HPDE6-E6E7 (cell line): Measurements from ENCODE around the gene SEC24D.

ENCODE experiments used
- DNase-seq: peaks from one replicate; pipeline ENCODE4 v3.0.0; 2011; ENCODE audit warnings: missing footprints; ENCODE audit errors: extremely low spot score

Gene SEC24D

DNA sequence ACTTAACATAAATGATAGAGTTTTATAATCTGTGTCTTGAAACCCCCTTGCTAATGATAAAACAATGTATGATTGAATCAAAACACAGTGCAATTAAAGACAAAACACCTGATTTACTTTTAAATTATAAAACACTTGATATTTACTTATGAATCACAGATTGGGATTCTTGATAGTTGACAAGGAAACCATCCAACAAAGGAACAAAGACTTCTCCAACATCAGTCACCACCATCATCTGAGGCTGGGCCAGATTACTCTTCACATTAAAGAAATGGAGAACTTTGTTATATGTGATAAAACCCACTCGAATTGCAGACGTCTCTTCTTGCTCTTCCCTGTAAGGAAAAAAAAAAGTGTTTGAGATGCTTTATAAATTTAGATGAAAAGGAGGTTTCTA, 83.4 kb downstream of the SEC24D start:
- DNase-seq, result no peak

DNA sequence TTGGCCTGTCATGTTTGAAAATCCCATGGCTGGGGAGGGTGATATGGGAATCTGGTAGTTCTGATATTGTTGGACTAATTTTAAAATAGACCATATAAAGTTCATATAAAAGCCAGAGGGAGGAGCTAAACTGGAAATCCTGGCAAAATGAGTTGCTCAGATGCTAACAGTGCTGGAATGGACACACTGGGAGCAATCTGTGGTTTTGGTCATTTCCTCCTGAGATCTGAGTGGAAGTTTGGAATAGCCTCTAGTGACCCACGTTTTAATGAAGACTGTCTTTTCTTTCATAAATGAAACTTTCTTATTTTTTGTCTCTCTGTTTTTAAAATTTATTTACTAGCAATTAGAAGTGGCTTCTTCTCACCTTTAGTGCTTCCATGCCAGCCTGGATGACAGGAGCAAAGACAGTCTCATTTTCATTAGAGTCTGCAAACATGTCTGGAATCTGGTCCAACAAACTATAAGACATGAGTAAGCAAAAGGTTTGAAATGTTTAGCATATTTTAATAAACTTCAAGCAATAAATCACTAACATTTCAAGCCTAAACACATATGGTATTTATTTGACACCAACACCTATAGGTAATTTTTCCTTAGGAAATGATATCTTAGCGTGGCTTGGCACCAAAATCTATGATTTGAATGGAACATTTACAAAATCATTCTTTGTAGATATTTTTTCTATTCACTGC, 84.2 kb downstream of the SEC24D start:
- no peak for DNase-seq

DNA sequence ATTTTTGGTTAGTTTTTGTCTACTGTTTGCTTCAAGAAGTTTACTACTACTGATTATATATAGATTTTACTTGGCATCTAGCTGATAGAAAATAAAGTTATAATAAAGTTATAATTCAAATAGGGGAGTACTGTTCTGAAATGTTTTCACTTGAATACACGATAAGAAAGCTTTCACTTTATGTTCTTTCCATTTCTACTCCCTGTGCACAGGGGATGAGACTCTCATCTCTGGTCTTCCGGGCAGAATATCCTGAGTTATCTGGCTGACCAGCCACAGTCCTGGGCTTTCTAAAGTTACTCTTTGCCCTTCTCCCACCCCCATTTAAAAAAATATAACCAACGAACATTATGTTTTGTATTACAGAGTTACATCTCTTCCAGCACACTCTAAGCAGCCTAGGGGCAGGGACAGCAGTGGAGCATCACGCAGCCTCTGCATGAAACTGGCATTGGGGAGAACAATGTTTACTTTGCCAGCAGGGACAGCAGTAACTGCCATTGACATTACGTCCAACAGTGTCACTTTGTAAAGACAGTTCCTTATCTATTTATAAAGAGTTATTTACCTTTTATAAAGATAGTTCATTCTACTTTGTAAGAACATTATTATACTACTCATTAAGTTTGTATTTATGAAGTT, 86.5 kb downstream of the SEC24D start:
- DNase-seq, result no peak

DNA sequence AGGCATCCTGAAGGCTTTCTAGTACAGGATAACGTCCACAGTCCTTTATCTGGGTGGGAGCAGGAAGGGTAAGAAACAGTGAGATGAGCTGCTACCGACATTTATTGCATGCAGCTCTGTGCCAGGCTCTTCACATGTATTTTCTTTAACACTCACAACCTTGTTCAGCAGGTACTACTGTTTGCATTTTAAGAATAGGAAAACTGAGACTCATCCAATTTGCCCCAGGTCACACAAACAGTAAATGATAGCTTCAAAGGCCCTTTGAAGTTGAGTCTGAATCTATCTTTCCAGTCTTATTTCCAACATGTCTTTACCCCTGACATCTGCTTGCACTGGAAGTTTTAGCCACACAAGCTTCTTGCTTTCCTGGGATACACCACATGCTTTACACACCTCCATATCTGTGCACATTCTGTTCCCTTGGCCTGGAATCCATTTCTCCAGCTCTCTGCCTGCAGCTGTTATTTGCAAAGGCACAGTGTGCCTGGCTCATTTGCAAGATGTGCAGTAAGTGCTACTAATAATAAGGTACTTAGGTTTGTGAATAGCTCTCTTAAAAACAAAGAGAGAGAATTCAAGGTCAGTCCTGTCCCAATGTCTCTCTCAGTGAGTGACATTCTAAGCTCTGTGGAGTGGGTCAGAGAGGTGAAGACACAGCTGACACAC, 89.5 kb downstream of the SEC24D start:
- no peak for DNase-seq

DNA sequence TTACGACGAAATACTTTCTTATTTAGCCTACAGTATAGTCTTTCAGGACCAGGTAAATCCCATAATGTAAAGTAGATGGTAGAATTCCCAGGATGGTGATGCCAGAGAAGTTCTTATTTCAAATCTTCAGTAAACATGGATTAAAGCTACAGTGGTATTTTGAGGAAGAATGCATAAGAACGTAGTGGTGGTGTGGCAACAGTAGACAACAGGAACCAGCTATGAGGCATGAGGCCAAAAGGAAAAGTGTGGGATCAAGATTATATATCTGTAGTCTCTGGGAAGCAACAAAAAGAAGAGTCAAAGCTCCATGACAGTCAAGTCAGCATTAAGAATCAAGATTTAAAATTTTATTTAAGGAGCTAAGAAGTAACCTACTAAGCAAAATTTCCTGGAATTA, 90.6 kb downstream of the SEC24D start:
- no peak for DNase-seq

DNA sequence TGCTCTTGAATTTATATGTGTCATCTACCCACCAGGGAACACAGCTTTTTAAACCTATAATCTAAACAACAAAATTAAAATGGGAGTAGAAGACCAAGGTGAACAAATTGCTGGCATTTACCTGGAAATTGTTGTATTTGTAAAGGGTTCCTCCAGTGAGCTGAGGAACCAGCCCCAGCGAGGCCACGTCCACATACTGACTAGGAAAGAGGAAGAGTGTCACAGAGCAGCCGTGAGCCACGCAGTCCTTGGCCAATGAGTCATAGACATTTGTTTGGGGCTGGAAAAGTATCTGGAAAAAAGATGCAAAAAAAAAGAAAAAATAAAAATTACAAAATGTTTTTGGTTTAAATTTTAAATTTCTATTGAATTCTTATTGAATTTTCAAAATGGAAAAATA, 92.1 kb downstream of the SEC24D start:
- DNase-seq, result no peak

DNA sequence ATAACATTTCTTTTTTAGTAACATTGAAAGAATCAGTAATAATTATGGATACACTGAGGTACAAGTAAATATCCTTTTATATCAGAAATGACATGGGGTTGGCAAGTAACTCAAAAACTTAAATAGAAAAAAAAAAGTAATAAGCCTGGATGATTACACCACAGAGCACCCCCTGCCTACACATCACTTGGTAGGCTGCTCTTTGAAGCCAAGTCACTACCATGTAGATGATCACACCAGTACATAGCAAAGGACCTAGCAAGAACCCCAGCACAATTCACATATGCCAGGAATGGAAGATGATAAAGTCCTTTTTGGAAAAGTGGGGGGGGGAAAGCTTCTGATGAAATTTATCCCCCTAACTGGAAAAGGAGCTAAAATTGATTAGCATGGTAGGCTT, 93.9 kb downstream of the SEC24D start:
- no peak for DNase-seq

DNA sequence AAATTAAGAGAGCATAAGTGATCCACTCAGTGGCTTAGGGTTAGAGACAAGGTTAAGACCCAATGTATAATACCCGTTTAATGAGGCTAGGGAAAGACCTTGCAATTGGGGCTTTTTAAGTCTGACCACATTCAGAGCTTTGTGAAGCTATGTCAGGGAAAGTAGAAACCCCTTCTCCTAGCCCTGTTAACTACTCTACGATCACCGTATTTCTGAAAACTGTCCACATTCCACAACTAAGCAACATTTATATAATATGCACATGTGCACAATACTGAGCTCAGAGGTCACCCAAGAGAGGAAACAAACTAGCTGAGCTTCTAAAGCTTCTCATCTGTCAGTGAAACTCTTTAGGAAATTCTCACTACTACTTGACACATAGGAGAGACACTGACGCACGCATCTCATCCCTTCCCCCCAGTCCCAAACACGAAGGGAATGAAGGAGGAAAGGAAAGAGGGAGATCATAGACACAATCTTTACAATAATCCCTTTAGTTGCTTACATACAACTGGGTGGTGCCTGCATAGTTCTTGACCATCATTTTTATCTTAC, 94.5 kb downstream of the SEC24D start:
- no peak for DNase-seq

DNA sequence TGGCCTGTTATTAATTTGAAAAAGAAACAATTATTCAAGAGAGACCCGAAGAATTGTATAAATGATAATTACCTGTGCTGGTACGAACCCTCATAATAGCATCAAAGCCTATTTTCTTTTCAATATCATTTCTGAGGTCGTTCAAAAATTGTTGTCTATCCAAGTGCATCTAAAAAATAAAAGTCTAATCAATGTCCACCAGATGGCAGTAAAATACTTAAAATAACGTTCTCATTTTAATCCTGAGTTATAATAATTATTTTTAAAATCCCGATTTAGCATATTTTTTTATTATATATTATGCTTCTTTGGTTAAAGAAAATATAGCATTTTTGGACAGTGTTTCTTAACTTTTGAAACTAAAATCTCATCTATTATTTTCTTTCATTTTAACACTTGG, 95.1 kb downstream of the SEC24D start:
- DNase-seq, result no peak

DNA sequence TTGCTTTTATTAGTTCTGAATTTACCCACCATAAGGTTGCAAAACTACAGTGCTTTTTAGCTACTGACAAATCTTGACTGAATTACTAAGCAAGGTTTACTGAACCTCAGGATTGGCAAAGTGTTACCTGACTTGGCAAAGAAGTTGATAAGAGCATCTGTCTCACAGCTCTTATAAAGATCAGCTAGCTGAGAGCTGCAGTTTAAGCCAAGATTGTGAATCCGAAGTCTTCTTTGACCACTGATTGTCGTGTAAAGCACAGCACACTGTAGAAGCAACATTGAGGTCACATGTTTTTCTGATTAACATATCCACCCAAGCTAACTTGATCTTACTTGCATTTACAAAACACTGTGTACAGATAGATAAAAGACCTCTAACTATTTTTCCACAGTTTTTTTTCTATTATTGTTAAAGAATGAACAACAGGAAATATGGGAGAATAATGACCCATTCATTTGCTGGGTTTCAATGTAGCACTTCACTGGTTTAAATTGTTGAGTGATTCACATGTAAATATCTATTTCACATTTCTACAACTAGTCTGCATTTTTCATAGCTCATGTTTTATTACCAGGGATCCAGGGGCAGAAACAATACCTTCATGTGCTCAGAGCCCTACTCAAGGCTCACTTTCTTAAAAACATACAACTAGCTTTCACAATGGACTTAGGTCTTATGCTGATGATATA, 96.8 kb downstream of the SEC24D start:
- no peak for DNase-seq

DNA sequence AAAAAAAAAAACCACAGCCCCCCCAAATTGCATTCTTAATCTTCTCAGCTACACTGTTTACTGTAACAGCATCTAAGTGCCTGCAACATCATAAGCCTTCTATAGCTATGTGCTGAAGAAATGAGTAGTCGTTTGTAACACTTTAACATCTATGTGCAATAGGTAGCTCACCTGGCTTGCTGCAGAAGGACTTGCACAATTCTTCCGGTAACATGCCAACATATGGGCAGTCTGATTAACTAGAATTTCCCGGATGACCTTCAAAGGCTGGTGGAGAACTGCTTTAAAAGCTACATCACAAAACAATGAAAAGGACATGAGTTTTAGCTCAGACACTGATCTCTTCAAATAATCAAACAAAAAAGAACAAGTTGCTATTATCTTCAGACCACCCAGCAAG, 97.8 kb downstream of the SEC24D start:
- no peak for DNase-seq

DNA sequence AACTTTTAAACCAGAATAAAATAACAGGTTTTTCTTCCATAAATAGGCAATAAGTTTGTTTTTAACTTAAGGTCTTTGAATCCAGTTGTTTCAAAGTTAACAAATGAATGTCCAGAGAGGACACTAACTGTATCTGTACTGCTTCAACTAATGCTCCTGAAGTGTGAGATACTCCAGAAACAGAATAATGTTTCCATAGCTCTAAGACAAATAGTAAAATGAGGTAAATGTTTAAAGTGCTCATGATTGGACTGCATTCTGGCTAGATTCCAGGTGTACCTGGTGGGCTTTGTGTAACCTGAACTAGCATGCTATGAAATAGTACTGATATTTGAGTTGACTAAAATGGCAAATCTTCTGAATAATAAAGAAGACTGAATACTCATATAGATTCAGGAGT, 99.0 kb downstream of the SEC24D start:
- no peak for DNase-seq

DNA sequence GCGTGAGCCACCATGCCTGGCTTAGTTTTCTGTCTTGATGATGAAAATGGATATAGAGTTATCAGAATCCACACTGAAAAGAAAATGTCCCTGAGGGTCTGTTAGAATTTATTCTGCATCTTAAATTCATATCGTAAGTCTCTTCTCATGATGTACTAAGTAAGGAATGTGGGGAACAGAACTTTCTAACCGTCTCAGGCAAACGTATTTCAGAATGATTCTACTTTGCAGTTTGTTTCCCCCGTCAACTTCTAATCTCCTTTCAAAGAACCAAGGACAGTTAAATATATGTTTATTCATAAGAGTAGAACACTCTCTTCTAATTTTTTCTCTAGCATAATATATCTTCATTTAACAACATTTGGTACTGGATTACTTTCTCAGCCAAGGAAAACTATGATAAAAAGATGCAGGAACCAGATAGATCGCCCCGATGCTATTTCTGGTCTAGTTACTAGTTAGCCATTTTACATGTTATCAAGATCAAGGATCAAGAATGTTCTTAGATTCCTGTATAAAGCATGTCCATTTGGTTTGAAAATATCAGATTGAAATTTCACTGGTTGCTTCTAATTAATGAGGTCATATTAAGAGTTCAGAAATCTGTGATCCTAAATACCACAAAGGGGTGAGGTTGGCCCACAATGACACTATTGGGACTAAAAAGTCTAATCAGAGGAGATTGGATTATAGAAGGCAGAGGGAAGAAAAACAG, 101.3 kb downstream of the SEC24D start:
- no peak for DNase-seq

DNA sequence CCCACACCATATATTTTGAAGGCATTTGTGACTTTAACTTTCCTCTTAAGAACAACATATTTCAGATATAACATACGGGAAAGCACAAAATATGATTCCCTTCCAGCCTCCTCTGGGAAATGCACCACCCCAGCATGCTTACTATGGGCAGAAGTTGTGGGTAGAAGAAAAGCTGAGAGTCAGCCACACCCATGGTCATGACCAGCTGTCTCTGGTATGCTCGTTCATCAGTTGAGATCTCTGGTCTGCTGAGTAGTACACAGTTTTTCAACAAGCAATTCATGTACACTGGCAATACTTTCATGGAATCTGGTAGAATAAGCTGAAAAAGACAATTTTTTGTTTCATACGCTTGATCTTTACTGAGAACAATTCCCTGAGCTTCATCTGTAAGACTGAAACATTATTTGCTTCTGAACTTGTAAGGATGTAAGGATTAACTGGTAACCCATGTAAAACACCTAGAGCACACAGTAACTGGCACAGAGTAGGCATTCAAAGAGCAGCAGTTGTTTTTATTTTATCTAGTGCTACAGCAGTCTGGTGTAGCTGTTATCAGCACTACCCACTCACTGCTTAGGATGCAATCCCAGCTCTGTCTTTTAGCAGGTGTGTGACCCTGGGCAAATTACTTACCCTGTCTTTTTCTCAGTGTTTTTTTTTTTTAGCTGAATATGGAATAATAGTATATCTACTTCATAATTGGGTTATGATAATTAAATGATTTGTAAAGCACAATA, 103.2 kb downstream of the SEC24D start:
- DNase-seq, result no peak

DNA sequence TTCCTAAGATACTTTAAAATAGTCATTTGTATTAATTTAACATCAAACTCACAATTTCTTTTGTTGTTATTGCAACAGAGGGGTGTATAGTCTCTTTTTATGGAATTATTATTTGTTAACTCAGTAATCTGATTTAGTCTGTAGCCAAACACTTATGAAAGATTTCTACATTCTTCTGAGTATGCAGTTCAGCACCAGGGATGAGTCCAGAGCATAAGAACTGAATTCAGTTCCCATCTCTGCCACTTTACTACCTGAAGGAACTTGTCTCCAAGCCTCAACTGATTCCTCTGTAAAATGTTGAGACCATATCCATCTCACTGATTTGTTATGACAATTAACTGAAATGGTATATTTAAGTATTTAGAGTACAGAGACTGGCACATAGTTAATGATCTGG, 105.2 kb downstream of the SEC24D start:
- DNase-seq, result no peak

DNA sequence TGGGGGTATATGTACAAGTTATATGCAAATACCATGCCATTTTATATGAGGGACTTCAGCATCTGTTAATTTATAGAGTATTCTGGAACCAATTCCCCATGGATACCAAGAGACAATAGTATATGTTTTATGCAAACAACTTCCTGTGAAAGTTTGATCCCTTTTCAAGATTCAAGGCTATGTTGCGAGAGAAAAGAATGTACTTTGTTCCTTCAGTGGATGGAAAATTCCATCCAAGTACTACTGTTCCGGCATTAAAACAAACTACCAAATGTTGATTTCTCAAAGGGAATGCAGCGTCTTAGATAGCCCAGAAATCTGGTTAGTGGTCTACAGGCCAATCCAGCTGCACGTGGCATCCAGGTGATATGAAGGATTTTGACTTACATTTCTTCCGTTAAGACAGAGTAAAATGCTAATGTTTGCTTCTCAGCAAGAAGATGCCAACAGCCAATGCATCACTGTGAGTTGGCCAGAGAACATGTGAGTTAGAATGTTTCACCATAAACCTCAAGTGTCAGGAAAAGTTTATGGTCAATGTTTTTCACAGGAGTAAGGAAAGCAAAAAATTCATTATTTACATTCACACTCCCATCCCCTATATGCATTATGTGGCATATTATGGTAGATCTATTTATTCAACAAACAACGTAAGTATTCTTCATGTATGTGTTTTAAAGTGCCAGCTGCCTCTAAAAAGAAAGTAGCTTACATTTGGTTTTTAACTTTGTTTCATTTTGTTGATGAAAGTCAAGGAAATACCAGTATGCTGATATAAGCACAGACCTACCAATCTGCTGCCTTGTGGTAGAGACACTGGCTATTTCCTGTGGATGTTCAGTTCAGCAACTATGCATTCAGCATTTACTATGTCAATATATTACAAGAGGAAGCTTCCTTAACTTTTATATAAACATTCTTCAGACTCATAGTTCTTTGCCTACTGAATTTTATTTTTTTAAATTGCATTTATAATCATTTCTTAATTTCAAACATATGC, 106.3 kb downstream of the SEC24D start:
- DNase-seq, result no peak

DNA sequence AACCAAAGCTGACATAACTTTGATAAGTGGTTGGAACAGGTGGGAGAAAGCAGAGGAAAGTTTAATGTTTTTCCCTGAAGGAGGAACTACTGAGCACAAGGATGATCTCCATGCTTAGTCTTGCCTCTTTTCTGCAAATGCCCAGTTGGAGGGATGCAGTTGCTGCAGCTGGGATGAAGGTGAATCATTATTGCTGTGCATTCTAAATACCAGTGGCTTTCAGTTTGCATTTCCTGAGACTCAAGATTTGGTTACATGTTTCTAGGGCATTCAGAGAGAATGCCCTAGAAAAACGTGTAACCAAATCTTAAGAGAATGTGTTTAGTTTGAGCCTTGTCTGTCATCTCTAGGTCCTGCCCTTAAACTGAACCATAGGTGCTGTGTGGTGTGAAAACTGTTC, 108.6 kb downstream of the SEC24D start:
- no peak for DNase-seq

DNA sequence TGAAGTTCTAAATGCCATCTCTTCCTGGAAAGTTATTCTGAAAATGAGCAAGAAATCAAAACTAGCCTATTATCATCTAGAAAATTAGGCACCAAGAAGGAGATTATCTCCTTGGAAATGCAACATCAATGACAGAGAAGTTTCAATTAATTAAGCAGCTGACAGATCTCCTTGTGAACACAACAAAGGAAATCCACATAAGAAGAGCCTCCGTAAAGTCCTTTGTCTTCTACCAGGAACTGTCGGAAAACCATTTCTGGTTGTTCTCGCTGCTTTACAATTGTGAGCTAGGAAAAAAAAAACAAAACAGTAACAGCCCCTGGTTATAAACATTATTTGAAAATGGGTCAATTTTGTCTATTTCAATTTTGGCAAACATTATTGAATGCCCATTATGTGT, 112.6 kb downstream of the SEC24D start:
- no peak for DNase-seq

DNA sequence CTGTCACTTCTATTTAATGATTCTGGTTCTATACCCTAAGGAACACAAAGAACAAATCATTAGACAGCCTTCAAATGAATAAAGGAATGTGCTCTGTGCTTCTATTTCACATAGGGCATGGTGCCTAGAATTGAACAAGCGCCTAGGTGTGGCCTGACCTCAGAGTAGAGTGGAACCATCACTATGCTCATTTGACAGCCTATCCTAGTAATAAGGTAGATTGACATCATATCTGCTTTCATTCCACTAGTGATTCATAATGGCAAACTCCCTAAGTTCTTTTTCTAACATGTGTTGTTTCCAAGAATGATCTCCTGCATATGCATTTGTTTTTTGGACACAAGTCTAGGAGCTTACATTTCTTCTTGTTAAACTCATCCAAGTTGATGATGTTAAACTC, 114.2 kb downstream of the SEC24D start:
- no peak for DNase-seq
